GM23248 (cell line): ENCODE measurements around the gene PIGP. TPM values are rescaled to one million over a fixed set of nuclear protein-coding genes. Genes with fewer than 3 reads are reported as not detected.

Experiments
- DNase-seq: peaks from one replicate; pipeline ENCODE4 v3.0.0-alpha.2; 2015
- H2AFZ ChIP-seq: fragments of 200-600 bp; sonication (generic); 2 replicates; pipeline ENCODE4 v1.6.1; 2016; ENCODE audit warnings: antibody characterized with exemption
- H3F3A ChIP-seq: fragments of 200-600 bp; sonication (generic); 2 replicates; pipeline ENCODE4 v1.6.1; 2016; ENCODE audit warnings: mild to moderate bottlenecking, antibody characterized with exemption, mixed run types; ENCODE audit not compliant: insufficient read depth
- H3K27ac ChIP-seq: fragments of 200-600 bp; sonication (generic); 2 replicates; pipeline ENCODE4 v1.5.1; 2016; ENCODE audit warnings: mild to moderate bottlenecking
- H3K27me3 ChIP-seq: fragments of 200-600 bp; sonication (generic); replicated peaks from 2 replicates; pipeline ENCODE4 v1.6.1; 2016; ENCODE audit warnings: mild to moderate bottlenecking; ENCODE audit not compliant: insufficient read depth
- H3K36me3 ChIP-seq: fragments of 200-600 bp; sonication (generic); 2 replicates; pipeline ENCODE4 v1.6.1; 2016; ENCODE audit warnings: low read depth, mild to moderate bottlenecking
- H3K4me1 ChIP-seq: fragments of 200-600 bp; sonication (generic); 2 replicates; pipeline ENCODE4 v1.6.1; 2016; ENCODE audit warnings: mild to moderate bottlenecking; ENCODE audit not compliant: insufficient read depth
- H3K4me2 ChIP-seq: fragments of 200-600 bp; sonication (generic); one replicate; pipeline ENCODE4 v1.6.1; 2016; ENCODE audit warnings: mild to moderate bottlenecking; ENCODE audit not compliant: unreplicated experiment
- H3K4me3 ChIP-seq: fragments of 200-600 bp; sonication (generic); 2 replicates; pipeline ENCODE4 v1.5.1; 2016; ENCODE audit warnings: mild to moderate bottlenecking
- H3K79me2 ChIP-seq: fragments of 200-600 bp; sonication (generic); 2 replicates; pipeline ENCODE4 v1.6.1; 2016; ENCODE audit warnings: mild to moderate bottlenecking; ENCODE audit not compliant: insufficient read depth
- H3K9ac ChIP-seq: fragments of 200-600 bp; sonication (generic); 2 replicates; pipeline ENCODE4 v1.6.1; 2016; ENCODE audit warnings: mild to moderate bottlenecking
- H3K9me2 ChIP-seq: fragments of 200-600 bp; sonication (generic); 2 replicates; pipeline ENCODE4 v1.6.1; 2016; ENCODE audit warnings: mixed run types, mild to moderate bottlenecking, moderate library complexity; ENCODE audit not compliant: insufficient read depth
- H3K9me3 ChIP-seq: fragments of 200-600 bp; sonication (generic); one replicate; pipeline ENCODE4 v1.6.1; 2017; ENCODE audit warnings: low read depth
- H4K20me1 ChIP-seq: fragments of 200-600 bp; sonication (generic); 2 replicates; pipeline ENCODE4 v1.6.0; 2016; ENCODE audit not compliant: insufficient read depth
- EZH2 ChIP-seq: fragments of 200-600 bp; sonication (generic); IDR thresholded peaks from 2 replicates; pipeline ENCODE4 v1.6.1; 2018; ENCODE audit warnings: antibody characterized with exemption, mild to moderate bottlenecking; ENCODE audit not compliant: insufficient read depth, poor library complexity, severe bottlenecking
- EZH2phosphoT487 ChIP-seq: fragments of 200-600 bp; sonication (generic); IDR thresholded peaks from 2 replicates; pipeline ENCODE4 v1.6.1; 2018; ENCODE audit warnings: antibody characterized with exemption, moderate library complexity, mild to moderate bottlenecking, low read depth; ENCODE audit not compliant: insufficient read depth
- WGBS, 2 experiments: methylation state at CpG; one replicate each; pipeline ENCODE4 v1.1.6; 2015 to 2017; ENCODE audit warnings: low lambda C conversion rate in 2 of 2, low coverage in 1 of 2; ENCODE audit errors: missing lambda C conversion rate in 2 of 2; 5-methylcytosine and 5-hydroxymethylcytosine counted together
- in situ Hi-C: fragments of 300-500 bp; cut with MboI; formaldehyde crosslinking; loops from 2 replicates; pipeline ENCODE4 v1.15.0; 2020
- polyA plus RNA-seq: library from polyadenylated mRNA; unstranded; fragments of >200 nt; fragmentation: Nextera tagmentation; extraction: Ambion mirVana; gene quantifications from 2 replicates; pipeline ENCODE4 v1.2.1, GENCODE V29; 2016
- total RNA-seq: library from RNA; depleted of rRNA; stranded (reverse); fragments of >200 nt; shearing (Covaris generic); gene quantifications from 2 replicates; pipeline ENCODE4 v1.2.3, GENCODE V29; 2014

PIGP gene
- total and polyA plus RNA-seq, 2 experiments from 2014 or later: 15.1 to 66.9 TPM

DNA sequence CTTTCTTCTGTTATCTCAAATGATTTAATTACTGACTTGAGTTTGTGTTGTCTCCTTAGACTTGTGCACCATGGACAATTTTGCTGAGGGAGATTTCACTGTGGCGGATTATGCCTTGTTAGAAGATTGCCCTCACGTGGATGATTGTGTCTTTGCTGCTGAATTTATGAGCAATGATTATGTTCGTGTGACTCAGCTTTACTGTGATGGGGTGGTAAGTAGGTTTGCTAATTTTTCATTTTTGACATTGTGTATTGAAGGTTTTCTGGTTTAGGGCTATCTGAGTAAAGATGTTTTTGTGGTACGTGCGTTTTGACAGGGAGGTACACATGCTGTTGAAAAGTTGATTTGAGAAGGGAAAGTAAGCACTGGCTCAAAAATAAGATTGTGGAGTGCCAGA, 14.3 kb upstream of the PIGP start:
- H3K4me1 ChIP-seq: peaks cover 10% of the 10 kb centered on the region
- H3K4me2 ChIP-seq: peak overlapping the region; percentile 40
- H2AFZ ChIP-seq: no peak overlapping the region
- no peaks in the 10 kb centered on the region for H3K9me3 ChIP-seq
- WGBS, 2 experiments: 17% methylated on average over 5 of the region's 5 CpGs
- no peak for TF ChIP-seq EZH2phosphoT487
- no peak for TF ChIP-seq EZH2
- H3K27ac ChIP-seq: peak overlapping the region; percentile 23
- peak overlapping the region; percentile 19; the same call in 1 of the 2 replicates for H3K9ac ChIP-seq
- H3F3A ChIP-seq: peaks cover 10% of the 10 kb centered on the region; the same call in 1 of the 2 replicates
- H3K36me3 ChIP-seq: peaks cover 16% of the 10 kb centered on the region; the same call in 1 of the 2 replicates
- peaks cover 99% of the 10 kb centered on the region for H3K79me2 ChIP-seq
- peaks cover 33% of the 10 kb centered on the region; the same call in 1 of the 2 replicates for H4K20me1 ChIP-seq
- in situ Hi-C loops: loop anchor here (10.0 kb wide), 1 partner anchor 112 kb away; no protein-coding TSS in a partner anchor
- H3K9me2 ChIP-seq: no peaks in the 10 kb centered on the region
- H3K4me3 ChIP-seq: no peak overlapping the region
- H3K27me3 ChIP-seq: no peaks in the 10 kb centered on the region
- peak; percentile 81 for DNase-seq

DNA sequence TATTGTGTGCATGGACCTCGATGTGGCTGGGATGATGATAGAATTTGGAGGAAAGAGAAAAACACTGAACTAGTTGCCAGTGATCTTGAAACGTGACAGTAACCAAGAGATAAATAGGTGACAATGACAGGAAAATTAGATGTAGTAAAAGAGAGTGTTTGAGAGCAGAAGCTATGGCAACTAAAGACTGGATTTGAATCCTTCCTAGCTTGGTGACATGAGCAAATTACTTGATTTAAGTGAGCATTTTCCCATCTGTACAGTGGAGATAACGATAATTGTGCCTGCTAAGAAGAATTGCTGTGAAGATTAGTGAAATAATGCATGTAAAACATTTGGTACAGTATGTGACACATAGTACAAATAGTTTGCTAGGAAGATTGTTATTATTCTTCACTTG, 12.9 kb upstream of the PIGP start:
- 0 out of 2 replicates have a peak, but pooled peaks cover 10% of the 10 kb centered on the region for H3K36me3 ChIP-seq
- no peak overlapping the region for H3K9ac ChIP-seq
- no peak for DNase-seq
- no peaks in the 10 kb centered on the region for H3K9me2 ChIP-seq
- in situ Hi-C loops: loop anchor here (10.0 kb wide), 1 partner anchor 111 kb away; no protein-coding TSS in a partner anchor
- no peak overlapping the region for H2AFZ ChIP-seq
- H3K9me3 ChIP-seq: no peaks in the 10 kb centered on the region
- H3K27me3 ChIP-seq: no peaks in the 10 kb centered on the region
- no peak overlapping the region for H3K27ac ChIP-seq
- peaks cover 100% of the 10 kb centered on the region for H3K79me2 ChIP-seq
- H3K4me1 ChIP-seq: peaks cover 10% of the 10 kb centered on the region
- TF ChIP-seq EZH2: no peak
- TF ChIP-seq EZH2phosphoT487: no peak
- peaks cover 10% of the 10 kb centered on the region; the same call in 1 of the 2 replicates for H3F3A ChIP-seq
- no peak overlapping the region for H3K4me3 ChIP-seq
- H3K4me2 ChIP-seq: no peak overlapping the region
- WGBS, 2 experiments: 84 to 85% methylated on average over 3 of the region's 3 CpGs
- peaks cover 36% of the 10 kb centered on the region; the same call in 1 of the 2 replicates for H4K20me1 ChIP-seq

DNA sequence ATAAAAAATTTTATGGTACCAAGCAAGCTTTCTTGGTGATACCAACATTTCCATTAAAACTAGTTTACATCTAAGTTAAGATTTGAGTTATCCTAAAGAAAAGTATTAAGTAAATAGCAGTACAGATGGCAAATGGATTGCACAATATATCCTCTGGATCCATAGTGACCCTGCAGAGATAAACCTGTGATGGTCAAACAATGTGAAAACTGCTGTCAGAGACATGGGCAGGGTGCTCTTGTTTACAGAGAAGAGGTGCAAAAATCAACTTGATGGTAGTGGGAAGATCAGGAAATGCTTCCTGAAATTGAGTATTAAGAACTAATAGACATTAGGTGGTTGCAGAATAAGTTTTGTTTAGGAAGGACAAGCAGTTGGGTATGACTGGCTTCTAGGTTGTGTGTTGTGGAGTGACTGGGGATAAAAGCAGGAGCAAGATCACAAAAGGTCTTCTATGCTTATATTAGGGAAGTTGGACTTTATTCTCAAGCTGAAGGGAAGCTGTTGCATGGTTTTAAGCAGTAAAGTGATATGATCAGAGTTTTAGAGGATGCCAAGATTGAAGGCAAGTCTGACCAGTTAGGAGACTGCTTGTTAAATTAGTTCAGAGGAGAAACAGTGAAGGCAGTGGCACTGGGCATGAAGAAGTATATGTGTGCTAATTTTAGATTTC, 10.1 kb upstream of the PIGP start:
- Histone ChIP-seq H3K4me1 (peaks cover 7% of the 10 kb centered on the region; the same call in 1 of the 2 replicates), H3K79me2 (peaks cover 100% of the 10 kb centered on the region), H3K36me3 (no peaks in the 10 kb centered on the region), H3K27ac (no peak overlapping the region), H3K9me3 (no peaks in the 10 kb centered on the region), H3K27me3 (no peaks in the 10 kb centered on the region), H4K20me1 (peaks cover 39% of the 10 kb centered on the region; the same call in 1 of the 2 replicates), H3K4me2 (no peak overlapping the region), H3K9ac (no peak overlapping the region), H2AFZ (no peak overlapping the region), H3K4me3 (no peak overlapping the region), H3K9me2 (no peaks in the 10 kb centered on the region), H3F3A (peaks cover 12% of the 10 kb centered on the region; the same call in 1 of the 2 replicates)
- in situ Hi-C loops: loop anchor here (10.0 kb wide), 1 partner anchor 108 kb away; no protein-coding TSS in a partner anchor
- no peak for DNase-seq
- TF ChIP-seq EZH2 (no peak), EZH2phosphoT487 (no peak)

DNA sequence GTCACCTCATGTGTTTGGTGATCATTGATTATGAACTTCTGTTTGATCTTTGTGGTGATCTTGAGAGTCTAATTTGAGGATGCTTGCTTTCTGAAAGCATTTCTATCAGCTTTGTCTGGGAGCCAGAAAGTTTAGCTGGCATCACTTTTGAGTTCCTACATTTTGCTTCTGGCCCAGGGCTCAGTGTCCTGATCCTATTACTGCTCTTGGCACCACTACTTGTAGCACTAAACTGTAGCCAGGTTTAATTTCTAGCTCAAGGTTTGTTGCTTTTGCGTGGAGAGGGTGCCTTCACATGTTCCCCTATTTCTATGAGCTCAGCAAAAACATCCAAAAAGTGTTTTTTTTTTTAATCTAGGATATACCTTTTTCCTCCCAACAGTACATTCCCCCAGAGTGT, 9.5 kb upstream of the PIGP start:
- no peak for DNase-seq
- Histone ChIP-seq H3K4me3 (no peak overlapping the region), H2AFZ (no peak overlapping the region), H3K4me2 (no peak overlapping the region), H3K9me2 (no peaks in the 10 kb centered on the region), H3K27me3 (no peaks in the 10 kb centered on the region), H3F3A (peaks cover 8% of the 10 kb centered on the region; the same call in 1 of the 2 replicates), H3K4me1 (peaks cover 5% of the 10 kb centered on the region; the same call in 1 of the 2 replicates), H3K9me3 (no peaks in the 10 kb centered on the region), H3K9ac (no peak overlapping the region), H3K79me2 (peaks cover 100% of the 10 kb centered on the region), H4K20me1 (peaks cover 40% of the 10 kb centered on the region; the same call in 1 of the 2 replicates), H3K36me3 (no peaks in the 10 kb centered on the region), H3K27ac (no peak overlapping the region)
- no peak for TF ChIP-seq EZH2
- in situ Hi-C loops: loop anchor here (10.0 kb wide), 1 partner anchor 108 kb away; no protein-coding TSS in a partner anchor
- 95 to 97% methylated on average over 1 of the region's 1 CpG for WGBS, 2 experiments
